Measurements from ENCODE around the gene KIAA0753. TPM values are rescaled to one million over a fixed set of nuclear protein-coding genes. Genes with fewer than 3 reads are reported as not detected.

KIAA0753 gene
- total and polyA plus RNA-seq, 9 of the 15 experiments (the other 6 are each of a cell fraction or from before 2014, with no cell fraction given), result 2.0 to 9.0 (median 6.9) TPM

- TF ChIP-seq ARID4B (CRISPR knock-in tag; IDR thresholded peaks at IDR 0.05) (peak; percentile 12), AFF1 (IDR thresholded peaks at IDR 0.05; ENCODE audit: low read depth in 1 of 2, partially characterized antibody in 2 of 2) (no peak), MTA2 (IDR thresholded peaks at IDR 0.05; ENCODE audit: low read depth) (no peak), SNIP1 (IDR thresholded peaks at IDR 0.05; ENCODE audit: low read depth) (no peak), HMG20A (CRISPR knock-in tag; conservative IDR thresholded peaks at IDR 0.05) (no peak), NKRF (IDR thresholded peaks at IDR 0.05; ENCODE audit: borderline replicate concordance) (0 out of 2 replicates have a peak, but pooled peaks have one; percentile 3), BCLAF1 (IDR thresholded peaks at IDR 0.05; ENCODE audit: borderline replicate concordance in 1 of 2, control insufficient read depth in 1 of 2, low read depth in 2 of 2, low read length in 1 of 2) (no peak), STAT5A (IDR thresholded peaks at IDR 0.05; ENCODE audit: borderline replicate concordance, low read length) (no peak), ZFP91 (CRISPR knock-in tag; IDR thresholded peaks at IDR 0.05) (no peak), MAX (CRISPR knock-in tag; IDR thresholded peaks at IDR 0.05) (0 out of 2 replicates have a peak, but pooled peaks have one; percentile 9)
Measured at GRCh38 chr17:6641247-6641863, 844 bp upstream of the KIAA0753 start (continued).

Data from K562 (cell line).